ENCODE measurements around the gene OSMR. TPM values are rescaled to one million over a fixed set of nuclear protein-coding genes. Genes with fewer than 3 reads are reported as not detected.

Gene OSMR
- total RNA-seq, 6 donors from 2014 or later, result 52.9 to 123 (median 72.2) TPM

DNA sequence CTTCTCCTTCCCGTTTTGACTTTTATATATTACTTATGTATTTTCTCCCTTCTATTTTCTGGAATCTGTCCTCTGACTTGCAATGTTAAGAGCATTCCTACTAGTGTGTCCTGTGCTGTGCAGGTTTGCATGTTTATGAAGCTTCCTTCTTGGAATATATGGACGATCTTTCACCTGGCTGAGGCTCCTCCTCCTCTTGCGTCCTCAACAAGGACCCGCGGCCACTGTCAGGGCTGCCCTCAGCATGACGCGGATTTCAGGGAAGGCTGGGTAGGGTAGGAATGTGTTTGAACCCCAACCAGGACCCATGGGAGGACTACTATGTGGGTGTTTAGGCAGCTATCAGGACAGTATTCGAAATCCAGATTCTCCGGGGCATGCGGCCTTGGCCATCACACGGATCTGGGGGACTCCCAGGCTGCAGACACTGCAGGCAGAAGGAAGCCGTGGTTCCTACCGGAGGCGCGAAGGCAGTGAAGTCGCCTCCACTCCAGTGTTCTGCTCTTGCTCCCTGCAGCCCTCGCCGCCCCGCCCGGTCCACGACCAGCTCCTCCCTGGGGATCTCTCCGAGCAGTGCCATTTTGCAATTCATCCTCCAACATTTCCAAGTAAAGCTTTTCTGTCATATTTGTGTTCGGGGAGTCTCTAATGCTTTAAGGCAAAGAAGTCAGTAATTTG lies 37.0 kb upstream of the OSMR start:
- H3K4me3 ChIP-seq, result no peak overlapping the region
- 88 to 90% methylated on average over 21 to 23 of the region's 23 CpGs for WGBS, 2 donors
- ATAC-seq (ENCODE audit: low FRiP score in 2 of 2) (no peak), DNase-seq (peak in 1 of 2 donors; percentile 82)
- H3K4me1 ChIP-seq, result peaks cover 12 to 36% (median 23%) of the 10 kb centered on the region in 4 donors
- no peaks in the 10 kb centered on the region for H3K36me3 ChIP-seq
- no peaks in the 10 kb centered on the region for H3K9me3 ChIP-seq
- H3K27me3 ChIP-seq, result no peaks in the 10 kb centered on the region
- peak overlapping the region in 1 of 4 donors; percentile 46 for H3K27ac ChIP-seq
- no peak for TF ChIP-seq POLR2AphosphoS5 (IDR thresholded peaks at IDR 0.05)
- no peak for TF ChIP-seq EP300 (IDR thresholded peaks at IDR 0.05)
- TF ChIP-seq, protein P1, sequence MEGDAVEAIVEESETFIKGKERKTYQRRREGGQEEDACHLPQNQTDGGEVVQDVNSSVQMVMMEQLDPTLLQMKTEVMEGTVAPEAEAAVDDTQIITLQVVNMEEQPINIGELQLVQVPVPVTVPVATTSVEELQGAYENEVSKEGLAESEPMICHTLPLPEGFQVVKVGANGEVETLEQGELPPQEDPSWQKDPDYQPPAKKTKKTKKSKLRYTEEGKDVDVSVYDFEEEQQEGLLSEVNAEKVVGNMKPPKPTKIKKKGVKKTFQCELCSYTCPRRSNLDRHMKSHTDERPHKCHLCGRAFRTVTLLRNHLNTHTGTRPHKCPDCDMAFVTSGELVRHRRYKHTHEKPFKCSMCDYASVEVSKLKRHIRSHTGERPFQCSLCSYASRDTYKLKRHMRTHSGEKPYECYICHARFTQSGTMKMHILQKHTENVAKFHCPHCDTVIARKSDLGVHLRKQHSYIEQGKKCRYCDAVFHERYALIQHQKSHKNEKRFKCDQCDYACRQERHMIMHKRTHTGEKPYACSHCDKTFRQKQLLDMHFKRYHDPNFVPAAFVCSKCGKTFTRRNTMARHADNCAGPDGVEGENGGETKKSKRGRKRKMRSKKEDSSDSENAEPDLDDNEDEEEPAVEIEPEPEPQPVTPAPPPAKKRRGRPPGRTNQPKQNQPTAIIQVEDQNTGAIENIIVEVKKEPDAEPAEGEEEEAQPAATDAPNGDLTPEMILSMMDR (IDR thresholded peaks at IDR 0.05), result no peak
- TF ChIP-seq POLR2A (IDR thresholded peaks at IDR 0.05), result no peak

GRCh38 chr5:38809388-38810359 lies 36.1 kb upstream of the OSMR start:
- peak overlapping the region in 1 of 4 donors; percentile 46 for H3K27ac ChIP-seq

DNA sequence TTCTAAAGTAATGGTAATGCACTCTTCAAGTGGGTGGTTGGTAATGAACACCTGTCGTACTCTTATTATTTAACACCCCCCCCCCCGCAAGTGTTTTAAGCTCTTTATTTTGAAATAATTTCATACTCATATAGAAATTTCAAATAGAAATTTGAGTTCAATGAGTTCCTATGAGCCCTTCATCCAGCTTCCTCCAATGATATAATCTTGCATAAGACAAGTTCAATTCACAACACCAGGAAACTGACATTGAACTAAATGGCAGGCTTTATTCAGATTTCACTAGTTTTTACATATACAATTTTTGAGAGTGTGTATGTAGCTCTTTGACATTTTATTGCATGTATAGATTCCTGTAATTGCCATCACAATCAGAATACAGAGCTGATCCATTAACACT lies 30.9 kb upstream of the OSMR start:
- 94 to 97% methylated on average over 2 of the region's 2 CpGs for WGBS, 2 donors
- ATAC-seq (ENCODE audit: low FRiP score in 2 of 2) (no peak), DNase-seq (no peak)
- TF ChIP-seq, protein P1 (IDR thresholded peaks at IDR 0.05), result no peak
- no peak for TF ChIP-seq POLR2AphosphoS5 (IDR thresholded peaks at IDR 0.05)
- TF ChIP-seq EP300 (IDR thresholded peaks at IDR 0.05), result no peak
- TF ChIP-seq POLR2A (IDR thresholded peaks at IDR 0.05), result no peak
- H3K9me3 ChIP-seq, result no peaks in the 10 kb centered on the region
- peaks cover 0 to 5% (median 0%) of the 10 kb centered on the region in 4 donors for H3K4me1 ChIP-seq
- no peak overlapping the region for H3K4me3 ChIP-seq
- H3K27ac ChIP-seq, result no peak overlapping the region
- H3K27me3 ChIP-seq, result no peaks in the 10 kb centered on the region
- no peaks in the 10 kb centered on the region for H3K36me3 ChIP-seq

More at GRCh38 chr5:38809388-38810359, 36.1 kb upstream of the OSMR start:
- Histone ChIP-seq H3K4me1 (peaks cover 12 to 36% (median 23%) of the 10 kb centered on the region in 4 donors), H3K4me3 (no peak overlapping the region), H3K9me3 (no peaks in the 10 kb centered on the region), H3K27me3 (no peaks in the 10 kb centered on the region), H3K36me3 (no peaks in the 10 kb centered on the region)
- 23 to 37% methylated on average over 9 to 14 of the region's 14 CpGs for WGBS, 2 donors
- ATAC-seq (ENCODE audit: low FRiP score in 2 of 2) (peak; percentile 83 to 92), DNase-seq (peak in 1 of 2 donors; percentile 86)
- TF ChIP-seq, protein P1 (IDR thresholded peaks at IDR 0.05), result peak; percentile 65 to 81 (median 78)
- TF ChIP-seq POLR2A (IDR thresholded peaks at IDR 0.05) (no peak), POLR2AphosphoS5 (IDR thresholded peaks at IDR 0.05) (peak in 1 of 2 donors; percentile 13)

- H3K4me1 ChIP-seq, result no peaks in the 10 kb centered on the region
- ATAC-seq (ENCODE audit: low FRiP score in 2 of 2) (no peak), DNase-seq (no peak)
- no peak overlapping the region for H3K4me3 ChIP-seq
- H3K9me3 ChIP-seq, result no peaks in the 10 kb centered on the region
- H3K27ac ChIP-seq, result no peak overlapping the region
- whole genome bisulfite sequencing, 2 donors, result 73 to 75% methylated on average over 2 of the region's 2 CpGs
- TF ChIP-seq POLR2A (IDR thresholded peaks at IDR 0.05), result no peak
- TF ChIP-seq, protein P1 (IDR thresholded peaks at IDR 0.05), result no peak
- TF ChIP-seq EP300 (IDR thresholded peaks at IDR 0.05), result no peak
- no peak for TF ChIP-seq POLR2AphosphoS5 (IDR thresholded peaks at IDR 0.05)
- peaks cover 0 to under 1% (median 0%) of the 10 kb centered on the region in 4 donors for H3K36me3 ChIP-seq
- H3K27me3 ChIP-seq, result no peaks in the 10 kb centered on the region
These were observed 29.5 kb upstream of the OSMR start for GRCh38 chr5:38816083-38817030.

Data from upper lobe of left lung (tissue), 6 donors.